Tibial artery (tissue), 4 donors: ENCODE measurements around the gene LHFPL2.
"Not testable (repeated sequence)": the region's sequence is repeated elsewhere in the genome, so short reads cannot be mapped to it uniquely, and the experiment has no call there.

Experiments used
- DNase-seq, 2 donors: peaks; one replicate each; pipeline ENCODE4 v3.0.0-alpha.2; 2019
- H3K27ac ChIP-seq, 2 donors: fragments of 200-600 bp; sonication (generic) in 1 of 2; 1 replicate in 1 of 2; 2 replicates in 1 of 2; pipeline ENCODE4 v1.5.1; 2018 to 2019; ENCODE audit warnings: mild to moderate bottlenecking in 1 of 2
- H3K27me3 ChIP-seq, 2 donors: fragments of 200-600 bp; sonication (generic) in 1 of 2; one replicate each; pipeline versions ENCODE4 v1.5.1 to v1.6.0; 2016 to 2019
- H3K36me3 ChIP-seq, 3 donors: fragments of 200-600 bp; sonication (generic) in 2 of 3; one replicate each; pipeline ENCODE4 v1.5.1; 2016 to 2019; ENCODE audit warnings: mild to moderate bottlenecking in 2 of 3
- H3K4me1 ChIP-seq, 4 donors: fragments of 200-600 bp; sonication (generic) in 2 of 4; 1 replicate in 3 of 4; 2 replicates in 1 of 4; pipeline ENCODE4 v1.5.1; 2016 to 2019
- H3K4me3 ChIP-seq, 2 donors: fragments of 200-600 bp; sonication (generic) in 1 of 2; 1 replicate in 1 of 2; 2 replicates in 1 of 2; pipeline ENCODE4 v1.5.1; 2018 to 2019; ENCODE audit warnings: mild to moderate bottlenecking in 2 of 2
- H3K9me3 ChIP-seq, 3 donors: fragments of 200-600 bp; sonication (generic) in 1 of 3; one replicate each; pipeline ENCODE4 v1.5.1; 2016 to 2019
- intact Hi-C: fragments of 100-400 bp; cut with DNase I; formaldehyde crosslinking; loops from one replicate; pipeline ENCODE4 v1.15.0; 2023; ENCODE audit warnings: low total_unique reads
- TF ChIP-seq, protein P1 (sequence below), 2 experiments: fragments of 200-600 bp in 1 of 2; fragments of 450-650 bp in 1 of 2; IDR thresholded peaks; one replicate each; pipeline ENCODE4 v1.5.1; 2017 to 2019; ENCODE audit warnings: antibody characterized with exemption in 2 of 2, mild to moderate bottlenecking in 1 of 2, moderate library complexity in 1 of 2

LHFPL2 gene

DNA sequence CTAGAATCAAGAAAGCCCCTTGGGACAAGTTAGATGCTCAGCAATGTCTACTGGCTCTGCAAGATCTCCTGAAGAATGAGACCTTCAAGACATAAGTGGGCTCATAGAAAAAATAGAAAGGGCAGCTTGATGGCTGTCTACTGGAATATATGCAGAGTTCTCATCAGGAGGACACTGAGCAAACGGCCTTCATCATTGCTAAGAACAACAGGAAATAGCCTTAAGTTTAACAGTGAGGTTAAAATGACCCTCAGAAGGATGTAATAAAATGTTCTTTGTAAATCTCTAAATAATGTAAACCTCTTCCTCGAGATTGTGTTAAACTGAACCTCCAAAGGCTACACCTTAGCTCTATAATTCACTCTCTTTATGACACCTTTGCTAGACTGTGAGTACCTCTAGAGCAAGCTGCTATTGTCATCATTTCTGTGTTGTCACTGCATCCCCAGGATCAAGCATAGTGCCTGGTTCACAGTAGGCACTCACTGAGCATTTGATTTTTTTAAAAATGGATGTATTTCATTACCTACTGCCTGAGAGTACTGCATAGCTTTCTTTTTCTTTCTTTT is 22.2 kb upstream of the LHFPL2 start:
- H3K4me3 ChIP-seq = no peak overlapping the region
- DNase-seq = no peak
- no peak overlapping the region for H3K27ac ChIP-seq

DNA sequence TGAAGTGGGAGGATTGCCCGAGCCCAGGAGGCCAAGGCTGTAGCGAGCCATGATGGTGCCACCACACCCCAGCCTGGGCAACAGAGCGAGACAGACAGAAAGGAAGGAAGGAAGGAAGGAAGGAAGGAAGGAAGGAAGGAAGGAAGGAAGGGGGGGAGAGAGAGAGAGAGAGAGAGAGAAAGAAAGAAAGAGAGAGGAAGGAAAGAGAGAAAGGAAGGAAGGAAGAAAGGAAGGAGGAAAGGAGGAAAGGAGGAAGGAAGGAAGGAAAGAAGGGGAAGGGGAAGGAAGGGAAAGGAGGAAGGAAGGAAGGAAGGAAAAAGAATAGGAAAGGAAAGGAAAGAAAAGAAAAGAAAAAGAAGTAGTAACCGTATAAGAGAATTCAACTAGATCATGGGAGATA is 20.8 kb upstream of the LHFPL2 start:
- Histone ChIP-seq H3K27me3 (no peaks in the 10 kb centered on the region), H3K9me3 (no peaks in the 10 kb centered on the region), H3K27ac (no peak overlapping the region), H3K4me1 (peaks cover 0 to 14% (median 7%) of the 10 kb centered on the region in 4 donors), H3K4me3 (no peak overlapping the region), H3K36me3 (no peaks in the 10 kb centered on the region)
- intact Hi-C loops = no loop called here
- TF ChIP-seq, protein P1, sequence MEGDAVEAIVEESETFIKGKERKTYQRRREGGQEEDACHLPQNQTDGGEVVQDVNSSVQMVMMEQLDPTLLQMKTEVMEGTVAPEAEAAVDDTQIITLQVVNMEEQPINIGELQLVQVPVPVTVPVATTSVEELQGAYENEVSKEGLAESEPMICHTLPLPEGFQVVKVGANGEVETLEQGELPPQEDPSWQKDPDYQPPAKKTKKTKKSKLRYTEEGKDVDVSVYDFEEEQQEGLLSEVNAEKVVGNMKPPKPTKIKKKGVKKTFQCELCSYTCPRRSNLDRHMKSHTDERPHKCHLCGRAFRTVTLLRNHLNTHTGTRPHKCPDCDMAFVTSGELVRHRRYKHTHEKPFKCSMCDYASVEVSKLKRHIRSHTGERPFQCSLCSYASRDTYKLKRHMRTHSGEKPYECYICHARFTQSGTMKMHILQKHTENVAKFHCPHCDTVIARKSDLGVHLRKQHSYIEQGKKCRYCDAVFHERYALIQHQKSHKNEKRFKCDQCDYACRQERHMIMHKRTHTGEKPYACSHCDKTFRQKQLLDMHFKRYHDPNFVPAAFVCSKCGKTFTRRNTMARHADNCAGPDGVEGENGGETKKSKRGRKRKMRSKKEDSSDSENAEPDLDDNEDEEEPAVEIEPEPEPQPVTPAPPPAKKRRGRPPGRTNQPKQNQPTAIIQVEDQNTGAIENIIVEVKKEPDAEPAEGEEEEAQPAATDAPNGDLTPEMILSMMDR (IDR thresholded peaks at IDR 0.05) = no peak
- DNase-seq = no peak

More for the DNA sequence above, 22.2 kb upstream of the LHFPL2 start:
- H3K27me3 ChIP-seq = no peaks in the 10 kb centered on the region
- no peaks in the 10 kb centered on the region for H3K36me3 ChIP-seq
- H3K4me1 ChIP-seq = peaks cover 0 to 14% (median 6%) of the 10 kb centered on the region in 4 donors
- TF ChIP-seq, protein P1 (IDR thresholded peaks at IDR 0.05) = no peak
- no peaks in the 10 kb centered on the region for H3K9me3 ChIP-seq
- intact Hi-C loops = no loop called here

DNA sequence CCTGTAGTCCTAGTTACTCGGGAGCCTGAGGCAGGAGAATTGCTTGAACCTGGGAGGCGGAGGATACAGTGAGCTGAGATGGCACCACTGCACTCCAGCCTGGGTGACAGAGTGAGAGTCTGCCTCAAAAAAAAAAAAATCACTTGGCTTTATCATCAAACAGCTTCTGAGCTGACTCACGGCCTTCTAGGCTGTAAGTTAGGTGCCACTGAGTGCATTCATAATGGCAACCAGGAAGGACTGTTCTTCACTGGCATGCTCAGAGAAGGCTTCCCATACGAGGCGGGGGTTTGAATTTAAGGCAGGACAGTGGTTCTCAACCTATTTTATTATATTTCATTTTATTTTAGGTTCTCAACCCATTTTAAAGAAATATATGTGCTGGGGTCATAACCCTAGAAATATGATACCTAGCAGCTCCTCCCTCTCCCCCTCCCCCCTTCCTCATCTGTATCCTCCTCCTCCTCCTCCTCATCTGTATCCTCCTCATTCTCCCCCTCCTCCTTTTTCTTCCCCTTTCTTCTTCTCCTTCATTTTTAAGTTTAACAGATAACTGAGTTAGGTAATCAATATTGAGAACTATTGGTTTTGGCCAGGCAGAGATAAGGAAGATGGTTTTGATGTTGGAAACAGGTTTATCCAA is 19.0 kb upstream of the LHFPL2 start:
- Histone ChIP-seq H3K4me1 (peaks cover 0 to 14% (median 7%) of the 10 kb centered on the region in 4 donors), H3K9me3 (no peaks in the 10 kb centered on the region), H3K36me3 (no peaks in the 10 kb centered on the region), H3K27ac (no peak overlapping the region), H3K27me3 (no peaks in the 10 kb centered on the region), H3K4me3 (no peak overlapping the region)
- no peak for DNase-seq
- TF ChIP-seq, protein P1 (IDR thresholded peaks at IDR 0.05) = no peak
- intact Hi-C loops = no loop called here

DNA sequence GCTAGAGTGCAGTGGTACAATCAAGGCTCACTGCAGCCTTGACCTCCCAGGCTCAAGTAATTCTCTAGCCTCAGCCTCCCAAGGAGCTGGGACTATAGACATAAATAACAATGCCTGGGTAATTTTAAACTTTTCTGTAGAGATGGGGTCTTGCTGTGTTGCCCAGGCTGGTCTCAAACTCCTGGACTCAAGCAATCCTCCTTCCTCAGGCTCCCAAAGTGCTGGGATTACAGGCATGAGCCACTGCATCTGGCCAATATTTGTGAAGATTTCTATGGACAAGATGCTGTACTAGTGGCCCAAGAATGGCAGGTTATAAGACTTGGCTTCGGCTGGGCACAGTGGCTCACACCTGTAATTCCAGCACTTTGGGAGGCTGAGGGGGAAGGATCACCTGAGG is 18.4 kb upstream of the LHFPL2 start:
- peaks cover 0 to 14% (median 7%) of the 10 kb centered on the region in 4 donors for H3K4me1 ChIP-seq
- H3K27me3 ChIP-seq, H3K36me3 ChIP-seq, H3K9me3 ChIP-seq, H3K4me3 ChIP-seq, H3K27ac ChIP-seq, intact Hi-C loops, DNase-seq: not testable (repeated sequence)

DNA sequence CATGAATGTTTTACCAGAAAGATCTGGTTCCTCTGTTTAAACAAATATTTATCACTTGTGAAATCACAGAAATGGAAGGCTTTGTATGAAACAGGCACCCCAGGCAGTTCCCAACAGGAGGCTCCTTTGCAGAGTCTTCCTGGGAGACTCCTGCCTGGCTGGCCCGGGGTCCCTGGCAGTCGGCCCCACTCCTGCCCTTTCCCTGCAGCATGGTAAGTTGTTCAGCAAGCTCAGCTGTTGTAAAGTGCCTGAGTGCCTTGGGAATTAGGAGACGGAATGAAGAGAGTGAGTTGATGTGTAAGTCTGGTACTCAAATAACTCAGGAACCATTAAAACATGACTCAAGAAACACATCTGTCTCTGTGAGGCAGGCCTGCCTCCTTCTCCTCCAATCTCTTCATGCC is 17.5 kb upstream of the LHFPL2 start:
- Histone ChIP-seq H3K4me3 (no peak overlapping the region), H3K4me1 (peaks cover 0 to 10% (median 5%) of the 10 kb centered on the region in 4 donors), H3K27me3 (no peaks in the 10 kb centered on the region), H3K36me3 (no peaks in the 10 kb centered on the region), H3K9me3 (no peaks in the 10 kb centered on the region), H3K27ac (peak overlapping the region; percentile 6 to 26)
- TF ChIP-seq, protein P1 (IDR thresholded peaks at IDR 0.05) = no peak
- no peak for DNase-seq
- intact Hi-C loops = no loop called here

DNA sequence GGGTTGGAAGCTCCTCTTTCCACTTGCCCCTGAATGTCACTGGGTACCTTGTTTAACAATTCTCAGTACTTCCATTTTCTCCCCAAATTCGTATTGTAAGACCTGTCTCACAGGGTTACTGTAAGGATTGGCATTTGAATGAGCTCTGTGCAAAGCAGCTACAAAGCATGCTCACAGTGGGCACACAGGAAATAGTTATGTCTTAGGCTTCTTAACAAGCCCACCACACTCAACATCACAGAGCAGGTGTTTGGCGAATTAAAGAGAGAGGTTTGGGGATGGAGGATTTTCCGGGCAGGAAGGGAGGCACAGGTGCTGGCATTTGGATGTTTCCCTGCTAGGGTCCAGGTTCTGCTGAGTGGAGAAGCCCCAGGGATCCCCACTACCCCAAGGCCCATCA is 17.0 kb upstream of the LHFPL2 start:
- no peak for DNase-seq

More for the DNA sequence above, 17.0 kb upstream of the LHFPL2 start:
- Histone ChIP-seq H3K27me3 (no peaks in the 10 kb centered on the region), H3K4me3 (no peak overlapping the region), H3K9me3 (no peaks in the 10 kb centered on the region), H3K36me3 (no peaks in the 10 kb centered on the region), H3K4me1 (peaks cover 0 to 10% (median 5%) of the 10 kb centered on the region in 4 donors), H3K27ac (no peak overlapping the region)
- intact Hi-C loops = no loop called here
- TF ChIP-seq, protein P1 (IDR thresholded peaks at IDR 0.05) = no peak
